Thymus (tissue), 11 donors: ENCODE data around the gene TMPRSS9. TPM values are rescaled to one million over a fixed set of nuclear protein-coding genes. Genes with fewer than 3 reads are reported as not detected.

Experiments
- DNase-seq, 9 donors: peaks; one replicate each; pipeline ENCODE4 v3.0.0-alpha.2; 2013; ENCODE audit warnings: low spot score in 9 of 9, low read depth in 6 of 9, missing footprints in 1 of 9
- H3K27ac ChIP-seq, 2 donors: one replicate each; pipeline ENCODE4 v1.5.1; 2013; ENCODE audit warnings: control low read depth in 1 of 2, low read depth in 1 of 2, low read length in 1 of 2, mild to moderate bottlenecking in 1 of 2, moderate library complexity in 1 of 2
- H3K27me3 ChIP-seq, 2 donors: one replicate each; pipeline ENCODE4 v1.5.1; 2013; ENCODE audit warnings: low read length in 1 of 2; ENCODE audit not compliant: control insufficient read depth in 2 of 2, insufficient read depth in 1 of 2
- H3K36me3 ChIP-seq, 2 donors: one replicate each; pipeline ENCODE4 v1.5.1; 2013; ENCODE audit warnings: low read length in 1 of 2, mild to moderate bottlenecking in 1 of 2, moderate library complexity in 1 of 2; ENCODE audit not compliant: control insufficient read depth in 2 of 2, insufficient read depth in 2 of 2
- H3K4me1 ChIP-seq, 2 donors: one replicate each; pipeline ENCODE4 v1.5.1; 2013; ENCODE audit warnings: low read length in 2 of 2; ENCODE audit not compliant: control insufficient read depth in 2 of 2, insufficient read depth in 2 of 2
- H3K4me3 ChIP-seq, 2 donors: one replicate each; pipeline ENCODE4 v1.5.1; 2013; ENCODE audit warnings: low read length in 2 of 2, control low read depth in 1 of 2, mild to moderate bottlenecking in 1 of 2
- H3K9me3 ChIP-seq, 2 donors: one replicate each; pipeline ENCODE4 v1.5.1; 2013; ENCODE audit warnings: low read length in 1 of 2, mild to moderate bottlenecking in 1 of 2; ENCODE audit not compliant: control insufficient read depth in 2 of 2, insufficient read depth in 1 of 2
- WGBS: extraction: QIAGEN DNeasy Blood & Tissue Kit; methylation state at CpG from one replicate; pipeline ENCODE4 v1.1.7; 2013; 5-methylcytosine and 5-hydroxymethylcytosine counted together
- polyA plus RNA-seq: library from polyadenylated mRNA; stranded (reverse); fragments of 200-250 nt; gene quantifications from one replicate; pipeline ENCODE4 v1.2.3, GENCODE V29; 2013
- total RNA-seq: library from RNA; stranded (reverse); fragments of 120-200 nt; gene quantifications from one replicate; pipeline ENCODE4 v1.2.4, GENCODE V29; 2013
- donor health status: healthy.

The TMPRSS9 gene
- total and polyA plus RNA-seq, 2 donors = 0.09 to 0.18 TPM

DNA sequence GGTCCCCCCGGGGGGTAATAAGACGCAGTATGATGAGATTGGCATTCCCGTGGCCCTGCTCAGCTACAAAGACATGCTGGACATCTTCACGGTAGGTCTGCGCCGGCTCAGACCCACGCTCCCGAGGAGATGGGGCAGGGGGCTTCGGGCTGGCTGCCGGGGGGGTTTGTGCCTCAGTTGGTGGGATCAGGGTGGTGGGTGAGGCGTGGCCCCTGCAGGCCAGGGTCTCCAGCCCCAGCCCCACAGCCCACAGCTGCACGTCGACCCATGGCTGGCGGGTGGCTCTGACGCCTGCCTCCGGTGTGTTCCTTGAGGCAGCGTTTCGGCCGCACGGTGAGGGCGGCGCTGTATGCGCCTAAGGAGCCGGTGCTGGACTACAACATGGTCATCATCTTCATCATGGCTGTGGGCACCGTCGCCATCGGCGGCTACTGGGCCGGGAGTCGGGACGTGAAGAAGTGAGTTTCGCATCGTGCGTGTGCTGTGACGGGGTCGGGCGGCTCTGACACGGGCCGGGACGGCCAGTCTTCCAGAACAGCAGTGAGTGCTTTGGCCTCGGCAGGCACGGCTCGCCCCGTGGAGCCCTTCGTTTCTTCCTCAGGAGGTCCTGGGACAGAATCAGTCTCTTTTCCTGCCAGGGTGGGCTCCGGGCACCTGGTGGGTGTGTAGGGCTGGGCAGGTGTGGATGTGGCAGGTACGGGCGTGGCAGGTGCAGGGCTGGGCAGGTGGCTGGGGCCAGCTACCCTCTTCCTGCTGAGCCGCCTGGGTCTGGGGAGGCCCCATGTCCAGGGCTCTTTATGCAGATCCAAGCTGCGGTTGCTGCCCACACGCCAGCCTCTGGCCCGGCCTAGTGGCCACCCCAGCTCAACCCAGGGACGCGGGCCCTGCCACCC, 21.1 kb upstream of the TMPRSS9 start:
- DNase-seq = no peak
- peaks cover 40 to 65% of the 10 kb centered on the region in 2 donors for H3K36me3 ChIP-seq

DNA sequence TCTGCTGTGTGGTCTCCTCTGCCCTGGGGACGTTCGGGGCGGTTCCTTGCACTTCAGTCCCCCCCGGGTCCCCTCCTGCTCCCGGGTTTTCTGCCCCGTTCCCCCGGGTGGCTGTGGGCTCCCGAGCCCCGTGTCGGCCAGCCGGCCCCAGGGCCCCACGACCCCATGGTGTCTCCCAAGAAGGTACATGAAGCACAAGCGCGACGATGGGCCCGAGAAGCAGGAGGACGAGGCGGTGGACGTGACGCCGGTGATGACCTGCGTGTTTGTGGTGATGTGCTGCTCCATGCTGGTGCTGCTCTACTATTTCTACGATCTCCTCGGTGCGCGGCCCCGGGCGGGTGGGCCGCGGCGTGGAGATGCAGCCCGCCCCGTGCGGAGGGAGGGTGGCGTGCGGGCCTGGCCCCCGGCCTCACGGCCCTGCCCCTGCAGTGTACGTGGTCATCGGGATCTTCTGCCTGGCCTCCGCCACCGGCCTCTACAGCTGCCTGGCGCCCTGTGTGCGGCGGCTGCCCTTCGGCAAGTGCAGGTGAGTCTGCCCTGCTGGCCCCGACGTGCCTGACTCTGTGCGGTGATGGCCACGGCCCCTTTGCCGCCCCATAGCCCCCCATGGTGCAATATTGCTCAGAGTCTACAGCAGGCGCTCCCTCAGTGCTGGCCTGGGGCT, 20.3 kb upstream of the TMPRSS9 start:
- Histone ChIP-seq H3K27me3 (no peaks in the 10 kb centered on the region), H3K4me1 (peaks cover 0 to 4% of the 10 kb centered on the region in 2 donors), H3K9me3 (peaks cover 0 to 9% of the 10 kb centered on the region in 2 donors), H3K27ac (no peak overlapping the region), H3K4me3 (no peak overlapping the region), H3K36me3 (peaks cover 44 to 69% of the 10 kb centered on the region in 2 donors)
- 97% methylated on average over 52 of the region's 52 CpGs for WGBS
- DNase-seq = no peak

More for the DNA sequence above, 21.1 kb upstream of the TMPRSS9 start:
- Histone ChIP-seq H3K27ac (no peak overlapping the region), H3K27me3 (no peaks in the 10 kb centered on the region), H3K4me3 (no peak overlapping the region), H3K9me3 (peaks cover 1 to 17% of the 10 kb centered on the region in 2 donors), H3K4me1 (peaks cover 1 to 5% of the 10 kb centered on the region in 2 donors)
- 98% methylated on average over 54 of the region's 54 CpGs for WGBS

DNA sequence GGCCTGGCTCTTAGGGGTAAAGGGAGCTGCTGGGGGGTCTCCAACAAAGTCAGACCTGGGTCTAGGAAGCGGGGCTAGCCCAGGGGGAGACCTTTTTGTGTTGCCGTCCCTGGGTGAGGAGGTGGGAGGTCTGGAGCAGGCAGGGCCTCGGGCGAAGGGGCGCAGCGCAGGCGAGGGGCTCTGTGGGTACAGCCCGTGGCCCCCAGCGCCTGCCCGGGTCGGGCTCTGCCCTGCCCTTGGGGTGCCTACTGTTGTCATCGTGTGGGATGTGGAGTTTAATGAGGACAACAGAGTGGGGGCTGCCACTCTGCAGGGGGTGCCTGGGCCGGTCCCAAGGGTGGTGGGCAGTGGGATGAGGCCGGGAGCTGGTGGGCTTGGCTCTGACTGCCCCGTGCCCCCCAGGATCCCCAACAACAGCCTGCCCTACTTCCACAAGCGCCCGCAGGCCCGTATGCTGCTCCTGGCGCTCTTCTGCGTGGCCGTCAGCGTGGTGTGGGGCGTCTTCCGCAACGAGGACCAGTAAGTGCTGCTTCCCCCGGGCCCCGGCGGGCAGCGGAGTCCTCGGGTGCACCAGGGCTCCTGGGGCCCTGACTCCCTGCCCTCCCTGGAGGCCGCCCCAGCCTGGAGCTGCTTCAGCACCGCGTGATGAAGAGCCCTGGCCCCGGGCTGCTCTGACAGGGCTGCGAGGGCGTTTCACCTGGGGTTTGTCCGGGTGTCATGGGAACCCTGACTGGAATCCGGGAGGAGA, 19.4 kb upstream of the TMPRSS9 start:
- H3K4me1 ChIP-seq = peaks cover 0 to 4% of the 10 kb centered on the region in 2 donors
- H3K27me3 ChIP-seq = no peaks in the 10 kb centered on the region
- H3K4me3 ChIP-seq = no peak overlapping the region
- no peaks in the 10 kb centered on the region for H3K9me3 ChIP-seq
- H3K36me3 ChIP-seq = peaks cover 46 to 78% of the 10 kb centered on the region in 2 donors
- H3K27ac ChIP-seq = no peak overlapping the region
- 96% methylated on average over 38 of the region's 38 CpGs for WGBS
- no peak for DNase-seq

DNA sequence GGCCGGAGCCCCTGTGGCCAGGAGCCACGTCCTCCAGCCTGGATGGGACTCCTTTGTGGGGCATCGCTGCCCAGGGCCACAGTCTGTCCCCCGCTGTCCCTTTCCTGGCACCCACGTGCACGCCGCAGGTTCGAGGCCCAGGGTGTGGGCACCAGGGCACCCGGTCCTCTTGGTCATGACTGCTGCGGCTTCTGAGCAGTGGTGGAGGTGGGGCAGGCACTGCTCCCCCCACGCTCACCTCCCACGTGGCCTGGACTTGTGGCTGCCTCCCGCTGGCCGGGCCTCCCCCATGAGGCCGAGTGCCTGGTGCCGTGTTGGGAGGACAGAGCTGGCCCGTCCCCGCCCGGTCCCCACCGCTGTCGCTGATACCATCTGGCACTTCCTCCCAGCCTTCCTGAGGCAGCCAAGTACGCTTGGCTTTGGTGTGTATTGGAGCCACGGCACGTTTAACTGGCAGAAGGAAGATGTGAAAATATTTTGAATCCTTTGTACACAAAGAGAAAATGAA, 18.8 kb upstream of the TMPRSS9 start:
- WGBS = 51% methylated on average over 24 of the region's 24 CpGs
- no peak overlapping the region for H3K27ac ChIP-seq
- H3K27me3 ChIP-seq = no peaks in the 10 kb centered on the region
- H3K4me3 ChIP-seq = no peak overlapping the region
- H3K36me3 ChIP-seq = peaks cover 43 to 80% of the 10 kb centered on the region in 2 donors
- no peaks in the 10 kb centered on the region for H3K9me3 ChIP-seq
- H3K4me1 ChIP-seq = peaks cover 0 to 4% of the 10 kb centered on the region in 2 donors
- DNase-seq = no peak

DNA sequence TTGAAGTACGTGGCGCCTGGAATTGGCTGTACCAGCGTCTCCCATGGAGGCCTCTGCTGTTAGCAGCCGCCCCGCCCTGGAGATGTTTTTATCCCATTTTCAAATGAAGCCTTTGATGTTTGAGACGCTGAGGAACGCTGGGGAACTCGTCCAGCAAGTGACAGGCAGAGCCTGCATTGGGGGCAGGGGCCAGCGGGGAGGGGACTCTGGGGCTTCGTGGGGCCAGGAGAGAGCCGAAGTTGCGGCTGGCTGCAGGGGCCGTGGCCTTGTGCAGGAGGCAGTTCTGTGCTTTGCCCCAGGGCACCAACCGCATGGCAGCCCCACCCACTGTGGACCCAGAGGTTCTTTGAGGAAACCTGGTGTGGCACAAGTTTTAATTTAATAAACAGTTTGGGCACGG, 18.1 kb upstream of the TMPRSS9 start:
- Histone ChIP-seq H3K4me1 (peaks cover 0 to 4% of the 10 kb centered on the region in 2 donors), H3K9me3 (no peaks in the 10 kb centered on the region), H3K27ac (no peak overlapping the region), H3K36me3 (peaks cover 42 to 86% of the 10 kb centered on the region in 2 donors), H3K4me3 (no peak overlapping the region), H3K27me3 (no peaks in the 10 kb centered on the region)
- no peak for DNase-seq
- WGBS = 89% methylated on average over 15 of the region's 15 CpGs

DNA sequence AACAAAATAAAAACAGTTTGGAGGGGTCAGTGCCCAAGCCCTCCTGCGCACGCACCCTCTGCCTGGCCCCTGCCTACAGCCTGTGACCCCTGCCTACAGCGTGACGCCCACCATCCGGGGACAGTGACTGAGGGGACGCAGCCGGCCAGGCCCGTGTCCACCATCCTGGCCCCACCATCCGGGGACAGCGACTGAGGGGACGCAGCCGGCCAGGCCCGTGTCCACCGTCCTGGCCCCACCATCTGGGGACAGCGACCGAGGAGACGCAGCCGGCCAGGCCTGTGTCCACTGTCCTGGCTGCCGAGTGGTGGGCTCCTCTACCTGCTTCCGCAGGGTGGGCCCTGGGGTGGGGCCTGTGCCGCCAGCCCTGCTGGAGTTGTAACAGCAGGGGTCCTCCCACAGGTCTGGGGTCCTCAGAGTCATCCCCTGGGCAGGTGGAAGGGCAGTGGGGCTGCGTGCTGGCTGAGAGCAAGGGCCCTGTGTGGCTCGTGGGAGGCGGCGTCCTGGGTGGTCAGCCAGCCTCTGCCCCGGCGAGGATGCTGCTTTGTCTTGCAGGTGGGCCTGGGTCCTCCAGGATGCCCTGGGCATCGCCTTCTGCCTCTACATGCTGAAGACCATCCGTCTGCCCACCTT, 17.3 kb upstream of the TMPRSS9 start:
- no peaks in the 10 kb centered on the region for H3K9me3 ChIP-seq
- DNase-seq = no peak
- 96% methylated on average over 29 of the region's 29 CpGs for WGBS
- H3K36me3 ChIP-seq = peaks cover 42 to 81% of the 10 kb centered on the region in 2 donors
- peaks cover 0 to 4% of the 10 kb centered on the region in 2 donors for H3K4me1 ChIP-seq
- H3K27ac ChIP-seq = no peak overlapping the region
- no peak overlapping the region for H3K4me3 ChIP-seq
- H3K27me3 ChIP-seq = no peaks in the 10 kb centered on the region

DNA sequence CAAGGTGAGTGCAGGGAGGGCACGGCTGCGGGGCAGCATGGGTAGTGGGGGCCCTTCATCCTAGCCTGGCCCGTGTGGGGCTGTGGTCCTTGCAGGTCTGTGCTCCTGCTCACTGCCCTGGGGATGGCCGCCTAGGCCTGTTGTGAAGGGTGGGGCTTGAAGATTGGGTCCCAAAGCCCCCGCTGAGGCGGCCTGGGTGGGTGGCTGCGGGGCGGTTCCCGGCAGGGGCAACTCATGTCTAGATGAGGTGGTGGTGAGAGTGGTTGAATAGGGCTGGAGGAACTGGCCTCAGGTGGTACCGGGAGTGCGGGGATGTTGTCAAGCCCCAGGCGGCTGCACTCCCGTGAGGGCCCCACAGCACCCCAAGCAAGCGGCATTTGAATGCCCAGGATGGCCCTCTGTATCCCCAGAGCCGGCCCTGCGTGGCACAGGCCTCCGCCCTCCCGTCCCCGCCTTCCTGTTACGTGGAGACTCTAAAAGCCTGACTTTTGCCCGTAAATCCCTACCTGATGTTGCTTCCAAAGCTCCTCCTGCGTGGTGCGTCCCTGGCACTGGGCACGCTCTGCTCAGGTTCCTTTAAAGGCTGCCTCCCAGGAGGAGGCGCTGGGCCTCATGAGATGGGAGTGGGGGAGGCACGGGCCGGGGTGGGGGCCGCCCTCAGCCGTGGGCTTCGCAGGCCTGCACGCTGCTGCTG, 16.6 kb upstream of the TMPRSS9 start:
- 98% methylated on average over 31 of the region's 31 CpGs for WGBS
- no peaks in the 10 kb centered on the region for H3K27me3 ChIP-seq
- H3K9me3 ChIP-seq = no peaks in the 10 kb centered on the region
- H3K27ac ChIP-seq = no peak overlapping the region
- peaks cover 0 to 4% of the 10 kb centered on the region in 2 donors for H3K4me1 ChIP-seq
- DNase-seq = no peak
- H3K36me3 ChIP-seq = peaks cover 40 to 75% of the 10 kb centered on the region in 2 donors
- H3K4me3 ChIP-seq = no peak overlapping the region

DNA sequence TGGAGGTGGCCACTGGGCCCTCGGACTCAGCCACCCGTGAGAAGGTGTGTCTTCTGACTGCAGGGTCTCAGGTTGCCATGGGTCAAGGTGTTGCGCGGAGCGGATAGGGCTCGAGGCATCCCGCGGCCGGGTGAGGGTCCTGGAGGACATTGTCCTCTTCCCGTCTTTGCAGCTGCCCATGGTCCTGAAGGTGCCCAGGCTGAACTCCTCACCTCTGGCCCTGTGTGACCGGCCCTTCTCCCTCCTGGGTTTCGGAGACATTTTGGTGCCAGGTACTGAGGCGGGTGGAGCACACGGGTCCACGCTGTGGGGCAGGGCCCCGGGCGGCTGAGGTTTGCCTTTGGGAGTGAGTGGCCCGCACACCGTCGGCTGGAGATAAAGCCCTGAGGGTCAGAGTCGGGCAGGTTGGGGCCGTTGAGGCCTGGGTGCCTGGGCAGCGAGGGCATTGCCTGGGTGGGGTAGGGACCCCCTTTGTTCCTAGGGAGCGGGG, 15.6 kb upstream of the TMPRSS9 start:
- H3K36me3 ChIP-seq = peaks cover 35 to 66% of the 10 kb centered on the region in 2 donors
- DNase-seq = no peak
- H3K27ac ChIP-seq = no peak overlapping the region
- H3K4me3 ChIP-seq = no peak overlapping the region
- H3K9me3 ChIP-seq = no peaks in the 10 kb centered on the region
- peaks cover 0 to 4% of the 10 kb centered on the region in 2 donors for H3K4me1 ChIP-seq
- WGBS = 98% methylated on average over 24 of the region's 24 CpGs
- H3K27me3 ChIP-seq = no peaks in the 10 kb centered on the region
